ENCODE measurements around the gene NOS1AP.

- TF ChIP-seq TAF1 (IDR thresholded peaks at IDR 0.05; ENCODE audit: borderline replicate concordance, insufficient read depth, low read length) (no peak), POLR2AphosphoS5 (IDR thresholded peaks at IDR 0.05; ENCODE audit: low read depth, low read length) (no peak), FOXP2 (optimal IDR thresholded peaks at IDR 0.05; ENCODE audit: borderline replicate concordance, extremely low read depth, extremely low read length, insufficient read depth) (no peak)
- TF ChIP-seq, protein P1, sequence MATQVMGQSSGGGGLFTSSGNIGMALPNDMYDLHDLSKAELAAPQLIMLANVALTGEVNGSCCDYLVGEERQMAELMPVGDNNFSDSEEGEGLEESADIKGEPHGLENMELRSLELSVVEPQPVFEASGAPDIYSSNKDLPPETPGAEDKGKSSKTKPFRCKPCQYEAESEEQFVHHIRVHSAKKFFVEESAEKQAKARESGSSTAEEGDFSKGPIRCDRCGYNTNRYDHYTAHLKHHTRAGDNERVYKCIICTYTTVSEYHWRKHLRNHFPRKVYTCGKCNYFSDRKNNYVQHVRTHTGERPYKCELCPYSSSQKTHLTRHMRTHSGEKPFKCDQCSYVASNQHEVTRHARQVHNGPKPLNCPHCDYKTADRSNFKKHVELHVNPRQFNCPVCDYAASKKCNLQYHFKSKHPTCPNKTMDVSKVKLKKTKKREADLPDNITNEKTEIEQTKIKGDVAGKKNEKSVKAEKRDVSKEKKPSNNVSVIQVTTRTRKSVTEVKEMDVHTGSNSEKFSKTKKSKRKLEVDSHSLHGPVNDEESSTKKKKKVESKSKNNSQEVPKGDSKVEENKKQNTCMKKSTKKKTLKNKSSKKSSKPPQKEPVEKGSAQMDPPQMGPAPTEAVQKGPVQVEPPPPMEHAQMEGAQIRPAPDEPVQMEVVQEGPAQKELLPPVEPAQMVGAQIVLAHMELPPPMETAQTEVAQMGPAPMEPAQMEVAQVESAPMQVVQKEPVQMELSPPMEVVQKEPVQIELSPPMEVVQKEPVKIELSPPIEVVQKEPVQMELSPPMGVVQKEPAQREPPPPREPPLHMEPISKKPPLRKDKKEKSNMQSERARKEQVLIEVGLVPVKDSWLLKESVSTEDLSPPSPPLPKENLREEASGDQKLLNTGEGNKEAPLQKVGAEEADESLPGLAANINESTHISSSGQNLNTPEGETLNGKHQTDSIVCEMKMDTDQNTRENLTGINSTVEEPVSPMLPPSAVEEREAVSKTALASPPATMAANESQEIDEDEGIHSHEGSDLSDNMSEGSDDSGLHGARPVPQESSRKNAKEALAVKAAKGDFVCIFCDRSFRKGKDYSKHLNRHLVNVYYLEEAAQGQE (IDR thresholded peaks at IDR 0.05; ENCODE audit: insufficient read depth in 1 of 2, low read depth in 2 of 2, low read length in 2 of 2) = no peak
These were observed 6.4 kb downstream of the NOS1AP start for GRCh38 chr1:162075862-162076261.

Data from PFSK-1 (cell line).